Activated CD8-positive, alpha-beta memory T cell treated with anti-CD3 and anti-CD28 coated beads, Interleukin-2, amount 10 ng/mL, durations not matched to agents 7 days and 5 days (primary cell): ENCODE results near the gene PSMD13. TPM values are rescaled to one million over a fixed set of nuclear protein-coding genes. Genes with fewer than 3 reads are reported as not detected.

Experiments
- ATAC-seq: fragments of 150-1000 bp; cut with Tn5 transposase; one replicate; pipeline ENCODE4 v1.10.0; 2021; ENCODE audit warnings: moderate library complexity
- CTCF ChIA-PET: fragments of 350-600 bp; sonication (Branson Sonifier 250); formaldehyde crosslinking; loops from one replicate; lab custom pipeline; 2021; ENCODE audit warnings: antibody characterized with exemption; lab: Charles Lee
- DNase-seq: peaks from one replicate; pipeline ENCODE4 v3.0.0-alpha.2; 2020
- H3K27ac Mint-ChIP-seq: one replicate; pipeline ENCODE4 v1.8.0; 2021; ENCODE audit warnings: mild to moderate bottlenecking, mixed read lengths
- H3K27me3 Mint-ChIP-seq: one replicate; pipeline ENCODE4 v1.8.0; 2021; ENCODE audit warnings: mixed read lengths
- H3K36me3 Mint-ChIP-seq: one replicate; pipeline ENCODE4 v1.8.0; 2021; ENCODE audit warnings: mild to moderate bottlenecking, mixed read lengths
- H3K4me1 Mint-ChIP-seq: one replicate; pipeline ENCODE4 v1.8.0; 2021; ENCODE audit warnings: mixed read lengths
- H3K4me3 Mint-ChIP-seq: one replicate; pipeline ENCODE4 v1.8.0; 2021; ENCODE audit warnings: mild to moderate bottlenecking, moderate library complexity, mixed read lengths
- H3K9me3 Mint-ChIP-seq: one replicate; pipeline ENCODE4 v1.8.0; 2022; ENCODE audit warnings: low read depth, mixed read lengths
- total RNA-seq, 2 experiments: library from RNA; stranded (reverse); gene quantifications; one replicate each; pipeline ENCODE4 v1.2.3, GENCODE V29; 2021

The PSMD13 gene
- total RNA-seq, 2 experiments from 2014 or later: 166 to 199 TPM

DNA sequence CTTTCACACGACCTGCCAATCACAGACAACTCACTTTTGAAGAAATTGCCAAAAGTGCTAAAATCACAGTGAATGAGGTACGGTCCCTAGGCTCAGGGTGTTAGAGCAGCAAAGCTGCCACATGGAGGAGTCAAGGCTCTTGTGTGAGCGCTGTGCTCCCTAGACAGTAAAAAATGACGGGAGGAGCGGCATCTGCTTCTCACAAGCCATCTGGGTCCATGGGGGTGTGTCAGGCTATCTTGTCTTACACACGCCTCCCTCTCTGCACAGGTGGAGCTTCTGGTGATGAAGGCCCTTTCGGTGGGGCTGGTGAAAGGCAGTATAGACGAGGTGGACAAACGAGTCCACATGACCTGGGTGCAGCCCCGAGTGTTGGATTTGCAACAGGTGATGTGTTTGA is 14.8 kb downstream of the PSMD13 start:
- H3K9me3 Mint-ChIP-seq: no peaks in the 10 kb centered on the region
- H3K27me3 Mint-ChIP-seq: no peaks in the 10 kb centered on the region
- DNase-seq (peak; percentile 39), ATAC-seq (no peak)
- CTCF ChIA-PET: interaction anchor here (1.1 to 4.7 kb wide), 28 partner anchors 9 to 471 kb away, joined by 3 to 45 read pairs (median 8); partner anchors contain the start of genes IFITM5, NLRP6, PGGHG and PSMD13
- H3K36me3 Mint-ChIP-seq: peaks cover 43% of the 10 kb centered on the region
- H3K27ac Mint-ChIP-seq: no peak overlapping the region
- no peak overlapping the region for H3K4me3 Mint-ChIP-seq
- H3K4me1 Mint-ChIP-seq: peaks cover 11% of the 10 kb centered on the region

DNA sequence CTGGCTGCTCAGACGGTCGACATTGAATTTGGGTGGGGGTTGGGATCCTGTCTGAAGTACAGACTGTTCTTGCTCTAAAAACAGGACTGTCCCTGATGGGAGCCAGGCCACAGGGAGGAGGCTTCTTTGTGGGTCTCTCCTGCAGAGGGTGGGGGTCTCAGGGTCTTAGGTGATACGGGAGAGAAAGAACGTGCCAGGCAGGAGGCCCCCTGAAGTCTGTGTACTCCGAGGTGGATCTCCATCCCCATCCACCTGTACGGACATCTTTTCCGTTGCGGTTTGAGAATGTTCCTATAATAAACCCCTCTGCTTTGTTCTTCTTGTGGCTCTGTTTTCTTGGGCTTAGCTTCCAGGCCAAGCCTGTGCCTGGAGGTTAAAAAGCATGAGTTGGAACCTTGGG is 15.9 kb downstream of the PSMD13 start:
- ATAC-seq: no peak
- H3K36me3 Mint-ChIP-seq: peaks cover 34% of the 10 kb centered on the region
- no peak overlapping the region for H3K27ac Mint-ChIP-seq
- CTCF ChIA-PET: interaction anchor here (2.5 to 4.7 kb wide), 6 partner anchors 8 to 196 kb away, joined by 14 to 45 read pairs (median 28); partner anchors contain the start of gene PGGHG
- no peaks in the 10 kb centered on the region for H3K27me3 Mint-ChIP-seq
- peaks cover 11% of the 10 kb centered on the region for H3K4me1 Mint-ChIP-seq
- no peaks in the 10 kb centered on the region for H3K9me3 Mint-ChIP-seq
- no peak overlapping the region for H3K4me3 Mint-ChIP-seq
- no peak for DNase-seq

DNA sequence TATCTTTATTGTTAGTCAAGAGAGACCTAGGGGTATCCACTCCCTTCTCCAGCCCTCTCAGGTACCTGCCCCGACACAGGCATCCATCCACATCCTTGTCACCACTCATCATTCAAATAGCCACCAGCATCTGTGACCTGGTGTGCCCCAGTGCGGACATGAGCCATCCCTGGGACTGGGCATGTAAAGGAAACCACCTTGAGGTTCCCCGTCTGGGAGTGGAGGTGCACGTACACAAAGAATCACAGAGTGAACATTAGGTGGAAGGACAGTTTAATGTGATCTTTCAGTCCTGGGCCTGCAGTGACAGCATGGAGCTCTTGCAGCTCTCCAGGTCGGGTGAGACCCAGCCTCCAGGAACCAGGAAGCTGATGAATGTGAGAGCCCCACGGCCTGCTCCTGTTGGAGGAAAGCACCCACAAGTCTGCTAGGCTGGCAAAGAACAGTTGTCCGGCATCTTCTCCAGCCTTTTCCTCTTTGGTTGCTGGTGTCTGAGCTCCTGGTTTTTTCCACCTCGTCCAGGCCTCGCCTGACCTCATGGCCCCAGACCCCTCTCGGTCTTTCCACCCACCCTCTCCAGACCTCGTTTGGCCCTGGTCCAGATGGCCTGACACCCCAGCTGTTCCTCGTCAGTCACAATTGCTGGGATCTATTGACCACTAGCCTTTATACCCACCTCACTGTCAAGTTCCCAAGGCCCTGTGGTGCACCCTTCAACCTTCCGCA is 16.5 kb downstream of the PSMD13 start:
- no peak overlapping the region for H3K4me3 Mint-ChIP-seq
- H3K27ac Mint-ChIP-seq: no peak overlapping the region
- CTCF ChIA-PET: interaction anchor here (0.7 to 3.9 kb wide), 3 partner anchors 13 to 52 kb away, joined by 3 to 26 read pairs (median 3); no protein-coding TSS in a partner anchor
- no peaks in the 10 kb centered on the region for H3K9me3 Mint-ChIP-seq
- H3K4me1 Mint-ChIP-seq: peaks cover 11% of the 10 kb centered on the region
- DNase-seq: no peak
- ATAC-seq: no peak
- H3K27me3 Mint-ChIP-seq: no peaks in the 10 kb centered on the region
- H3K36me3 Mint-ChIP-seq: peaks cover 28% of the 10 kb centered on the region

DNA sequence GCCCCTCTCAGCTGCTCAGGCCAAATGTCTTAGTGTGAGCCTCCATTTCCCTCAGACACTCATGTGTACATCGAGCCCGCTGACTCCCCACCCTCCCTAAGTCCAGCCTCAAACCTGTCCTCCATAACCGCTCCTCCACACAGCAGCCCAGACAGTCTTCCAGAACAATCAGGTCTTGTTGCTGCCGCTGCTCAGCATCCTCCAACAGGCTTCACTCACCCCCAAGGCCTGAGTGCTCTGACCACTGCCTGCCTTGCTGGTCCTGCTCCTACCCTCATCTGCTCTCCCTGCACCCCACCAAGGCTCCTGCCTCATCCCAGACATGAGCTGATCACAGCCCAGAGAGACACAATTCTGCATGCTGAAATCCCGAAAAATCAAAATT is 17.1 kb downstream of the PSMD13 start:
- ATAC-seq (no peak), DNase-seq (no peak)
- peaks cover 26% of the 10 kb centered on the region for H3K36me3 Mint-ChIP-seq
- CTCF ChIA-PET: interaction anchor here (0.7 to 1.4 kb wide), 2 partner anchors 13 to 15 kb away, joined by 3 read pairs; no protein-coding TSS in a partner anchor
- no peak overlapping the region for H3K27ac Mint-ChIP-seq
- no peaks in the 10 kb centered on the region for H3K27me3 Mint-ChIP-seq
- H3K4me3 Mint-ChIP-seq: no peak overlapping the region
- peaks cover 11% of the 10 kb centered on the region for H3K4me1 Mint-ChIP-seq
- H3K9me3 Mint-ChIP-seq: no peaks in the 10 kb centered on the region

DNA sequence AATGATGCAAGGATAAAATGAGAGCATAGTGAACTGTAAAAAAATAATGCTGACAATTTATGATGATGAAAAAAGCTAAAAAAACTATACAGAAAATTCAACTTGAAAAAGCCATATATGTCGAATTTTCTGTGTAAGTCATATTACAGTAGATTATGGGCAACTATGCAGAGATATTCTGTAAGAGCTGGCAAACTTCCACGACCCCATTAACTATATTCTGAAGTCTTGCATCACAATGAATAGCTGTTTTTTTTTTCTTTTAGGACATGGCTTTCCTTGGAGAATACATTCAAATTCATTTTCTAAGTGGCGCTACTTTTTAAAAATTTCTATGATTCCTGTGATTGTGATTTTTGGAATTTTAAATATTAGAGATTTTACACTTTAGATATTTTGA is 18.4 kb downstream of the PSMD13 start:
- CTCF ChIA-PET: no interaction called here
- ATAC-seq: no peak
- no peak overlapping the region for H3K27ac Mint-ChIP-seq

DNA sequence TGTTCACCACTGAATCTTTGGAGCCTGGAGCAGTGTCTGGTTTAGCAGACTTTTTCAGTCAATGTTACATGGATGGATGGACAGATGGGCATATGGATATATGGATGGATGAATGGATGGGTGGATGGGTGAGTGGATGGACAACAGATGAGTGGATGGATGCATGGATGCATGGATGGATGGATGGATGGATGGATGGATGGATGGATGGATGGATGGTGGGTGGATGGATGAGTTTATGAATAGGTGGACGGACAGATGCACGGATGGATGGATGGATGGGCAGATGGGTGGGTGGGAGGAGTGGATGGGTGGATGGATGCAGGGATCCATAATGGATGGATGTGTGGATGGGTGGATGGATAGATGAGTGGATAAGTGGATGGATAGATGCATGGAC is 19.0 kb downstream of the PSMD13 start:
- Mint-ChIP-seq H3K4me1 (peaks cover 3% of the 10 kb centered on the region), H3K27me3 (peaks cover 2% of the 10 kb centered on the region), H3K27ac (no peak overlapping the region), H3K36me3 (peaks cover 18% of the 10 kb centered on the region), H3K4me3 (no peak overlapping the region), H3K9me3 (no peaks in the 10 kb centered on the region)
- peak; percentile 18 for DNase-seq
- no peak for ATAC-seq
- CTCF ChIA-PET: no interaction called here

More for the DNA sequence above, 18.4 kb downstream of the PSMD13 start:
- Mint-ChIP-seq H3K4me3 (no peak overlapping the region), H3K27me3 (peaks cover 2% of the 10 kb centered on the region), H3K4me1 (peaks cover 8% of the 10 kb centered on the region), H3K9me3 (no peaks in the 10 kb centered on the region), H3K36me3 (peaks cover 22% of the 10 kb centered on the region)
- DNase-seq: no peak

DNA sequence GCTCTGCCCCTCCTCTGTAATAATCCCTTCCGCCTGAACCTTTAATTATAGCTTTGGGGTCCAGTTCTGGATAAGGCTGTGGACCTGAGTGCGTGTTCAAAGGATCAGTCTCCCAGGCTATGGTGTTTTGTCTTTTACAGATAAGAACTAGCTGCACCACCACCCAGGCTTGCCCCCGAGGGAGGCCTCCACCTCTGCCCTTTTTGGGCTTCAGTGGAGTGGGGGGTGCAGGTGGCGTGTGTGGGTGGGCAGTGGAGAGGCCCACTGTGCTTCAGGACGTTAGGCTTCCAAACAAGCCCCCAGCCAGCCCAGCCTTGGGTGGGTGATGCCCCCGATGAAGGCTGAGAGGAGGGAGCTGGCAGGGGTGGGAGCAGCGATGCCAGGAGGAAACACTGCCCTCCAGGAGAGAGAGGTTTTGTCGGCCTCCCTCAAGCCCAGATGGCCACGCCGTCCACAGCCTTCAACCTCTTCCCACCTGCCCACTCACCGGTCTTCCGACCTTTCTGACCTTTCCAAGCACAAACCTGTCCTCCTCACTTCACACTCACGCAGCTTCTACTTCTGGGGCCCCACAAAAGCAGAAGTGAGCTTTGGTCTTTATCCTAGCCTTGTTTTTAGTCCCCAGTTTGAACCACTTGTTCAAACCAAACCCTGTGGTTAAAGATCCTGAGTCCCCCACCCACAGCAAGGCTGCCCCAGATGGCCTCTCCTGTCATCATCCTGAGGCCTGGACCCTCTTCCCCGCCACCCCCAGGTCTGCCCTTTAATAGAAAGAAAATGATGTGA is 20.4 kb downstream of the PSMD13 start:
- no peak overlapping the region for H3K27ac Mint-ChIP-seq
- H3K27me3 Mint-ChIP-seq: peaks cover 2% of the 10 kb centered on the region
- ATAC-seq: no peak
- peaks cover 11% of the 10 kb centered on the region for H3K36me3 Mint-ChIP-seq
- peaks cover under 1% of the 10 kb centered on the region for H3K4me1 Mint-ChIP-seq
- no peak for DNase-seq
- CTCF ChIA-PET: interaction anchor here (6.5 kb wide), 1 partner anchor 7 kb away, joined by 45 read pairs; no protein-coding TSS in a partner anchor
- no peak overlapping the region for H3K4me3 Mint-ChIP-seq
- H3K9me3 Mint-ChIP-seq: no peaks in the 10 kb centered on the region

DNA sequence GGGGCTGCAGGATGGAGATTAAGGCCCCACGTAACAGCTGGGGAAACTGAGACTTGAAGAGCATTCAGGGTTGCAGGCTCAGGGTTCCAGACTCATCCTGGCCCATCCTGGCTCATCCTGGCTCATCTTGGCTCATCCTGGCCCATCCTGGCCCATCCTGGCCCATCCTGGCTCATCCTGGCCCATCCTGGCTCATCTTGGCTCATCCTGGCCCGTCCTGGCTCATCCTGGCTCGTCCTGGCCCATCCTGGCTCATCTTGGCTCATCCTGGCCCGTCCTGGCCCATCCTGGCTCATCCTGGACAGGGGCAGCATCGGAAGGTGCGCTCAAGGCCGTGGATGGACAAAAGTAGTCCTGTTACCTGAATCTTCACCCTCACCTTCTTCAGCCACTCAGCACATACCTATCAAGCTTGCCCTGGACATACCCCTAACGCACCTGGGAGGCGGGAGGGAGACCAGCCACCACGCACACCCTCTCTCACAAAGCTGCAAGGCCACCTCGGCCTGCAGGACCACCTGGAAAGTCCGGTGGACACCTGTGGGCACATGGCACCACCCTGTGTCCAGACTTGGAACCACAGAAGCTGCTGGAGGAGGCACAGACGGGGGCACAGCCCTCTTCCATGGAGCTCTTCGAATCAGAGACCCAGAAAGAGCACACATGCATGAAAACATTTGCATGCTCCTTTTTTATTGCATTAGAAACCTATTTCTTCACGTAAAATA is 21.2 kb downstream of the PSMD13 start:
- H3K4me3 Mint-ChIP-seq: no peak overlapping the region
- peaks cover 6% of the 10 kb centered on the region for H3K36me3 Mint-ChIP-seq
- H3K27me3 Mint-ChIP-seq: peaks cover 2% of the 10 kb centered on the region
- no peak for DNase-seq
- no peak for ATAC-seq
- CTCF ChIA-PET: interaction anchor here (1.0 to 6.5 kb wide), 3 partner anchors 8 to 48 kb away, joined by 3 to 45 read pairs (median 3); no protein-coding TSS in a partner anchor
- H3K9me3 Mint-ChIP-seq: no peaks in the 10 kb centered on the region
- H3K27ac Mint-ChIP-seq: no peak overlapping the region
- H3K4me1 Mint-ChIP-seq: peaks cover 2% of the 10 kb centered on the region

DNA sequence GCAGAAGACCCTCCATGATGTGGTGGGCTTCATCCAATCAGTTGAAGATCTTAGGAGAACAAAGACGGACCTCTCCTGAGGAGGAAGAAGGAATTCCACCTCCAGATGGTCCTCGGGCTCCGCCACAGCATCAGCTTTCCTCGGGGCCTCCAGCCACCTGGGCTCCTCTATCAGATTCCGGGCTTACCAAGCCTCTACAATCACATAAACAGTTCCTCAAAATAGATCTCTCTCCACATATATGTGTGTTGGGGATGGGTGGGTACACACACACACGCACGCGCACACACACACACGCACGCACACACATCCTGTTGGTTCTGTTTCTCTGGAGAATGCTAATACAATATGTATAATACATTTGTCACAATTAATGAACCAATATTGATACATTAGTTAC is 22.6 kb downstream of the PSMD13 start:
- Mint-ChIP-seq H3K36me3 (no peaks in the 10 kb centered on the region), H3K27ac (no peak overlapping the region), H3K4me3 (no peak overlapping the region), H3K4me1 (peaks cover 2% of the 10 kb centered on the region), H3K27me3 (peaks cover 2% of the 10 kb centered on the region), H3K9me3 (no peaks in the 10 kb centered on the region)
- CTCF ChIA-PET: interaction anchor here (1.3 to 6.5 kb wide), 2 partner anchors 9 to 188 kb away, joined by 4 to 45 read pairs; no protein-coding TSS in a partner anchor
- ATAC-seq: no peak
- DNase-seq: no peak

DNA sequence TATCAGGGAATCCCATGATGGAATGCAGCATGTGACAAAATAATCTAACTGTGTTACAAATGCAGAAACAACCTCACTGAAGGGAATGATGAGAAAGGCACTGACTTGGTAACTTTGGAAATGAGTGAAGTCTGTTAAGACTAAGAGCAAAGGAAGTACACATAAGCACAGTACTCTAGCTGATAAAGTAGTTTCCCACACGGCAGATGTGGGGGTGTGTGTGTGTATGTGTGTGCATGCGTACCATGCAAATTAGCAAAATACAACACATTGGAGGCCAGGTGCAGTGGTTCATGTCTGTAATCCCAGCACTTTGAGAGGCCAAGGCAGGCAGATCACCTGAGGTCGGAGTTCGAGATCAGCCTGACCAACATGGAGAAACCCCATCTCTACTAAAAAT is 24.8 kb downstream of the PSMD13 start:
- H3K4me1 Mint-ChIP-seq: peaks cover 4% of the 10 kb centered on the region
- no peak for ATAC-seq
- no peak overlapping the region for H3K4me3 Mint-ChIP-seq
- DNase-seq: no peak
- H3K9me3 Mint-ChIP-seq: no peaks in the 10 kb centered on the region
- H3K36me3 Mint-ChIP-seq: no peaks in the 10 kb centered on the region
- peaks cover 2% of the 10 kb centered on the region for H3K27me3 Mint-ChIP-seq
- CTCF ChIA-PET: interaction anchor here (1.7 to 6.5 kb wide), 2 partner anchors 11 to 97 kb away, joined by 4 to 45 read pairs; no protein-coding TSS in a partner anchor
- no peak overlapping the region for H3K27ac Mint-ChIP-seq

DNA sequence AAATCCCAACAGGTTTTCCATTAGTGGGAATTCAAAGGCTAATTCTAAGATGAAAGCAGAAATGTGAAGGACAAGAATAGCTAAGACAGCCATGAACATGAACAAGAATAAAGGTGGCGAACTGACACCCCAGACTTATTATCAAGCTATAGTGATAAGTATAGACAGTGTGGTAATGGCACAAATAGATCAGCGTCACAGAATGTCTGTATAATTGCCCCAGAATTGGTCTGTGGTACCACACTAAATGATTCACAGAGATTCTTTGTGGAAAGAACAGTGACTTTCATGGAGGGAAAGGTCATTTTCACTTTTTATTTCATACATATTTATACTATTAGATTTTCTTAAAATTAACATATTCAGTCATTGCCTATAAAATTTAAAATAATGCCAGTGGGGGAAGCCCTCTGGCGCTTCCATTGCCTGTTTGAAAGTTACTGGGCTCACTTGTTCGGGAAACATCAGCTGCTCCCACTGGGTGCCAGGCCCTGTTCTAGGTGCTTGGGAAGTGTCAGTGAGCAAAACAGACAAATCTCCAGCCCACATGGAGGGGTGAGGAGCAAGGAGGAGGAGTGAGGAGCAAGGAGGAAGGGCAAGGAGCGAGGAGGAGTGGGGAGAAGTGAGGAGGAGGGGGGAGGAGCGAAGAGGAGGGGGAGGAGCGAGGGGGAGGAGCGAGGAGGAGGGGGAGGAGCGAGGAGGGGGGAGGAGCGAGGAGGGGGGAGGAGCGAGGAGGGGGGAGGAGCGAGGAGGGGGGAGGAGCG is 30.1 kb downstream of the PSMD13 start:
- Mint-ChIP-seq H3K4me1 (peaks cover 34% of the 10 kb centered on the region), H3K27me3 (no peaks in the 10 kb centered on the region), H3K36me3 (peaks cover 5% of the 10 kb centered on the region), H3K27ac (no peak overlapping the region), H3K4me3 (peak overlapping the region; percentile 7), H3K9me3 (no peaks in the 10 kb centered on the region)
- CTCF ChIA-PET: interaction anchor here (1.3 to 4.2 kb wide), 8 partner anchors 10 to 60 kb away, joined by 3 to 35 read pairs (median 8); partner anchors contain the start of genes BET1L, IFITM2, NLRP6 and PGGHG
- DNase-seq: no peak
- no peak for ATAC-seq

DNA sequence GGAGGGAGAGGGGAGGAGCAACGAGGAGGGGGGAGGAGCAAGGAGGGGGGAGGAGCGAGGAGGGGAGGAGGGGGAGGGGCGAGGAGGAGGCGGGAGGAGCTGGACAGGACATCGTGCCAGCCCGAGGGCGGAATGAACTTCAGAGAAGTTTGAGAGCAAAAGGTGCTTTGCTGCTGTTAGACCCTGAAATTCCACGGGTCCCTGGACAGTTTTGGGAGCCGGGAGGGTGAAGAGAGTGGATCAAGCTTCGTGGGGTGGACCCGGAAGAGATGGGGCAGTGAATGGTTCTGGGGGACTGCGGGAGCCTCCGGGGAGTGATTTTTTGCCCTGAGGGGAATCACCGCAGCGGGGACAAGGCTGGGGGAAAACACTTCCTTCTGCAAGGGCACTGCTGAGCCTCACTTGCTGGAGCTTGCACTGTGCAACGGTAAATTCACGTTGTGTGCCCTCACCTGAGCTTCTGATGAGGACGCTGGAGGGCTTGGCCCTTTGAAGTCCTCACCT is 30.8 kb downstream of the PSMD13 start:
- CTCF ChIA-PET: interaction anchor here (0.8 to 4.2 kb wide), 10 partner anchors 9 to 250 kb away, joined by 3 to 35 read pairs (median 6); partner anchors contain the start of genes BET1L, IFITM2, NLRP6 and PGGHG
- peak overlapping the region; percentile 97 for H3K27ac Mint-ChIP-seq
- H3K4me3 Mint-ChIP-seq: peak overlapping the region; percentile 86
- H3K36me3 Mint-ChIP-seq: peaks cover 5% of the 10 kb centered on the region
- H3K4me1 Mint-ChIP-seq: peaks cover 32% of the 10 kb centered on the region
- peaks cover 1% of the 10 kb centered on the region for H3K27me3 Mint-ChIP-seq
- H3K9me3 Mint-ChIP-seq: no peaks in the 10 kb centered on the region
- peak; percentile 81 for DNase-seq
- ATAC-seq: peak; percentile 48
